Measurements from ENCODE around the gene MSH3. TPM values are rescaled to one million over a fixed set of nuclear protein-coding genes. Genes with fewer than 3 reads are reported as not detected.
A peak's percentile ranks its signal among the peaks of the same experiment; 100 is the strongest.

The MSH3 gene
- polyA plus RNA-seq, 3 donors = 4.5 to 9.9 (median 8.0) TPM

- peak overlapping the region in 1 of 7 donors; percentile 27 for H3K27ac Mint-ChIP-seq
- H3K4me3 Mint-ChIP-seq = no peak overlapping the region
- Histone ChIP-seq H2AFZ (ENCODE audit: insufficient read depth, low read depth, low read length, poor library complexity, severe bottlenecking) (no peak overlapping the region), H3K9ac (ENCODE audit: insufficient read depth, low read length, poor library complexity, severe bottlenecking) (no peak overlapping the region), H3K79me2 (ENCODE audit: insufficient read depth, low read length) (no peaks in the 10 kb centered on the region), H3K27me3 (ENCODE audit: control insufficient read depth in 2 of 2, insufficient read depth in 2 of 2, low read length in 2 of 2) (no peaks in the 10 kb centered on the region), H3K4me2 (replicated peaks; ENCODE audit: extremely low read depth, low read length, poor library complexity, severe bottlenecking) (no peak overlapping the region), H3K4me3 (replicated peaks in 1 of 3; ENCODE audit: low read depth in 2 of 3, low read length in 3 of 3) (no peak overlapping the region), H4K20me1 (ENCODE audit: insufficient read depth, low read length) (no peaks in the 10 kb centered on the region), H3K36me3 (replicated peaks in 1 of 2; ENCODE audit: control insufficient read depth in 1 of 2, insufficient read depth in 2 of 2, low read length in 2 of 2) (peaks cover 9 to 62% of the 10 kb centered on the region in 2 donors), H3K9me3 (replicated peaks in 1 of 2; ENCODE audit: control insufficient read depth in 1 of 2, insufficient read depth in 1 of 2, low read length in 2 of 2) (no peaks in the 10 kb centered on the region), H3K27ac (ENCODE audit: low read depth in 1 of 2, low read length in 2 of 2) (no peak overlapping the region), H3K4me1 (ENCODE audit: control insufficient read depth in 1 of 2, insufficient read depth in 2 of 2, low read length in 2 of 2) (no peaks in the 10 kb centered on the region)
- no peaks in the 10 kb centered on the region for H3K27me3 Mint-ChIP-seq (ENCODE audit: low read depth in 3 of 3)
- WGBS (ENCODE audit: insufficient coverage) = 100% methylated on average over 1 of the region's 4 CpGs
- no peak for DNase-seq
- H3K4me1 Mint-ChIP-seq = no peaks in the 10 kb centered on the region
- no peaks in the 10 kb centered on the region for H3K9me3 Mint-ChIP-seq
- TF ChIP-seq CTCF (IDR thresholded peaks at IDR 0.05) = no peak
- intact Hi-C loops (cut with micrococcal nuclease) = no loop called here
- peaks cover 43 to 54% of the 10 kb centered on the region in 2 donors for H3K36me3 Mint-ChIP-seq
These were observed 108.1 kb downstream of the MSH3 start for GRCh38 chr5:80762573-80762972.

- Histone ChIP-seq H3K9ac (ENCODE audit: insufficient read depth, low read length, poor library complexity, severe bottlenecking) (no peak overlapping the region), H4K20me1 (ENCODE audit: insufficient read depth, low read length) (no peaks in the 10 kb centered on the region), H3K27me3 (ENCODE audit: control insufficient read depth in 2 of 2, insufficient read depth in 2 of 2, low read length in 2 of 2) (no peaks in the 10 kb centered on the region), H3K4me1 (ENCODE audit: control insufficient read depth in 1 of 2, insufficient read depth in 2 of 2, low read length in 2 of 2) (no peaks in the 10 kb centered on the region), H3K4me3 (replicated peaks in 1 of 3; ENCODE audit: low read depth in 2 of 3, low read length in 3 of 3) (no peak overlapping the region), H2AFZ (ENCODE audit: insufficient read depth, low read depth, low read length, poor library complexity, severe bottlenecking) (no peak overlapping the region), H3K79me2 (ENCODE audit: insufficient read depth, low read length) (no peaks in the 10 kb centered on the region), H3K27ac (ENCODE audit: low read depth in 1 of 2, low read length in 2 of 2) (no peak overlapping the region), H3K4me2 (replicated peaks; ENCODE audit: extremely low read depth, low read length, poor library complexity, severe bottlenecking) (no peak overlapping the region), H3K36me3 (replicated peaks in 1 of 2; ENCODE audit: control insufficient read depth in 1 of 2, insufficient read depth in 2 of 2, low read length in 2 of 2) (peaks cover 14 to 60% of the 10 kb centered on the region in 2 donors), H3K9me3 (replicated peaks in 1 of 2; ENCODE audit: control insufficient read depth in 1 of 2, insufficient read depth in 1 of 2, low read length in 2 of 2) (no peaks in the 10 kb centered on the region)
- no peak overlapping the region for H3K4me3 Mint-ChIP-seq
- intact Hi-C loops (cut with micrococcal nuclease) = no loop called here
- H3K4me1 Mint-ChIP-seq = no peaks in the 10 kb centered on the region
- TF ChIP-seq CTCF (IDR thresholded peaks at IDR 0.05) = no peak
- H3K27ac Mint-ChIP-seq = no peak overlapping the region
- no peaks in the 10 kb centered on the region for H3K27me3 Mint-ChIP-seq (ENCODE audit: low read depth in 3 of 3)
- no peaks in the 10 kb centered on the region for H3K9me3 Mint-ChIP-seq
- H3K36me3 Mint-ChIP-seq = peaks cover 43 to 52% of the 10 kb centered on the region in 2 donors
- DNase-seq = no peak
- WGBS (ENCODE audit: insufficient coverage) = 79% methylated on average over 2 of the region's 3 CpGs
These were observed 108.8 kb downstream of the MSH3 start for GRCh38 chr5:80763211-80763610.
